Measurements from ENCODE around the gene TCEAL5.
"Not testable (repeated sequence)": the region's sequence is repeated elsewhere in the genome, so short reads cannot be mapped to it uniquely, and the experiment has no call there.

The TCEAL5 gene

GRCh38 chrX:103258275-103258674, 18.3 kb downstream of the TCEAL5 start:
- H3K27me3 ChIP-seq (ENCODE audit: insufficient read depth, low read length): peaks cover 12% of the 10 kb centered on the region; the same call in 1 of the 2 replicates
- H3K4me1 ChIP-seq (ENCODE audit: control insufficient read depth, insufficient read depth, low read length, unreplicated experiment): peaks cover 7% of the 10 kb centered on the region
- peaks cover 19% of the 10 kb centered on the region for H3K79me2 ChIP-seq (ENCODE audit: control insufficient read depth, insufficient read depth, low read length, unreplicated experiment)
- H3K4me3 ChIP-seq (ENCODE audit: low read depth, low read length): no peak overlapping the region
- H2AFZ ChIP-seq (ENCODE audit: low read length, unreplicated experiment): no peak overlapping the region
- H3K27ac ChIP-seq (ENCODE audit: low read depth, low read length): no peak overlapping the region
- peaks cover 2% of the 10 kb centered on the region for H3K36me3 ChIP-seq (ENCODE audit: insufficient read depth, low read length)

- Histone ChIP-seq H3K4me3 (ENCODE audit: low read depth, low read length) (no peak overlapping the region), H3K36me3 (ENCODE audit: insufficient read depth, low read length) (peaks cover 5% of the 10 kb centered on the region), H3K27ac (ENCODE audit: low read depth, low read length) (no peak overlapping the region), H3K4me1 (ENCODE audit: control insufficient read depth, insufficient read depth, low read length, unreplicated experiment) (peaks cover 13% of the 10 kb centered on the region), H2AFZ (ENCODE audit: low read length, unreplicated experiment) (no peak overlapping the region), H3K79me2 (ENCODE audit: control insufficient read depth, insufficient read depth, low read length, unreplicated experiment) (peaks cover 32% of the 10 kb centered on the region), H3K27me3 (ENCODE audit: insufficient read depth, low read length) (no peaks in the 10 kb centered on the region)
These were observed 19.9 kb downstream of the TCEAL5 start for GRCh38 chrX:103256651-103257050.

DNA sequence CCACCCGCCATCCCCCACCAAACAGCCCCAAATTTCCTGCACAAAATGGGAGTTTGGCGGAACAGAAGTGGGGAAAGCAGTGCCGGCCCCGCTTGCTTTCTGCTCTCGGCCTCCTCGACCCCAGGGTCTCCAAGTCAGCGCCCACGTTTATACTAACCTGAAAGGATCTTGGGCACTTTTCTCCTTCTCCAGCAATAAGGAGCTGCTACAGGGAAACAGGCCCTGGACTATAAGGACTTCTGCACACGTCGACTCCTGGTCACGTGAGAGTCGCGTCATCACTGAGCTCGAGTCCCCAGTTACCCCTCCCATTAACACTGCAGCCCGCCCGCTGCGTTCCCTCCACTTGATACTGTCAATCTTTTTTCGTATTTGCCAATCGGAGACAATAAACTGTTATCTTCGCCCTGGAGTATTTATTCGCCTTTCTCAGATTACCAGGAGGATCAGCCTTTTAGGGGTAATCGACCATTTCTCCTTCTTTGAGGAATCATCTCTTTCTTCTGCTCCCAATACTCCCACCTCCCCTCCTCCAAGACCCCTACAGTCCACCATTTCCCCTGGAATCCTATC, 21.5 kb downstream of the TCEAL5 start, which contains the start of gene TCEAL8:
Gene TCEAL8 (minus strand): TSS at position 235 of the 573 bp plus-strand sequence. CDS start 1,176 bp downstream, outside the sequence.
- H3K79me2 ChIP-seq (ENCODE audit: control insufficient read depth, insufficient read depth, low read length, unreplicated experiment): peaks cover 32% of the 10 kb centered on the region
- H3K36me3 ChIP-seq (ENCODE audit: insufficient read depth, low read length): peaks cover 5% of the 10 kb centered on the region
- no peaks in the 10 kb centered on the region for H3K27me3 ChIP-seq (ENCODE audit: insufficient read depth, low read length)
- H2AFZ ChIP-seq (ENCODE audit: low read length, unreplicated experiment): peak within 1 kb of the TSS; percentile 85
- peak within 1 kb of the TSS; percentile 78 for H3K27ac ChIP-seq (ENCODE audit: low read depth, low read length)
- peaks cover 13% of the 10 kb centered on the region for H3K4me1 ChIP-seq (ENCODE audit: control insufficient read depth, insufficient read depth, low read length, unreplicated experiment)
- peak within 1 kb of the TSS; percentile 92 for H3K4me3 ChIP-seq (ENCODE audit: low read depth, low read length)

- Histone ChIP-seq H3K36me3 (ENCODE audit: insufficient read depth, low read length) (peaks cover 5% of the 10 kb centered on the region), H3K4me1 (ENCODE audit: control insufficient read depth, insufficient read depth, low read length, unreplicated experiment) (peaks cover 13% of the 10 kb centered on the region), H2AFZ (ENCODE audit: low read length, unreplicated experiment) (peak overlapping the region; percentile 50), H3K4me3 (ENCODE audit: low read depth, low read length) (peak overlapping the region; percentile 92), H3K79me2 (ENCODE audit: control insufficient read depth, insufficient read depth, low read length, unreplicated experiment) (peaks cover 32% of the 10 kb centered on the region), H3K27ac (ENCODE audit: low read depth, low read length) (peak overlapping the region; percentile 78), H3K27me3 (ENCODE audit: insufficient read depth, low read length) (no peaks in the 10 kb centered on the region)
These were observed 22.3 kb downstream of the TCEAL5 start for GRCh38 chrX:103254171-103254824.

DNA sequence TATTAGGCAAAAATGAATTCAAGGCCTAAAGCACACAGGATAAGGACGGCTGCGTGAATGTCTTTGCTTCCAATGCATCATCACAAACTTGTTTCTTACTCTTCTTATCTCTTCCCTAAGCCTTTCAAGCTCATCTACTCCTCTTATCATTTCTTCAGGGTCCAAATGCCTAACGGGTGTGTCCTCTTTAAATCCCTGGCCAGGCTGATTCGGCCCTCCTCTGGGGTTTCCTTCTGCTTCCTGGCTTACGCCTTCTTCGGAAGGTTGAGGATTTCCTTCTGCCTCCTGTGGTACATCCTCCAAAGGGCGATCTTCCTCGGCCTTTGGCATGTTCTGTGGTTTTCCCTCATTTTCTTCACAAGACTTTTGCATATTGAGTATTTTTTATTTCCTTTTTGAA, 22.9 kb downstream of the TCEAL5 start:
- H2AFZ ChIP-seq (ENCODE audit: low read length, unreplicated experiment): no peak overlapping the region
- H3K79me2 ChIP-seq (ENCODE audit: control insufficient read depth, insufficient read depth, low read length, unreplicated experiment): peaks cover 32% of the 10 kb centered on the region

DNA sequence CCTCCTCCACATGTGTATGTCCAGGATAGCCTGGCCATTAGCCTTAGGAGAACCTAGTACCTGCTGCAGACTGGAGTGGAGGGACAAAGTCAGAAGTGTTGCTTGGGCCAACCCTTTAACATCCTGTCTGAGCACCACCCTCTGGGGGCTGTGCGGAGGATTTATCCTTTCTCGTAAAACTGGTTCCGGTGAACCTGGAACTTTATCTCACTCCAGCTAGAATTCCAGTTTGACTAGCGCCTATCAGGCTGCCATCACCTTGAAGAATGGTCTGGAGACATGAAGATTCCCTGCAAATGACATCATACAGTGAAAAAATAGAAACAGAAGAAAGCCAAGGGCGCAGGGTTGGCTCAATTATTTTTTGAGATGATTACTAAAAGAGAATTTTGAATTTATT, 25.6 kb downstream of the TCEAL5 start:
- Histone ChIP-seq H3K27ac (ENCODE audit: low read depth, low read length) (no peak overlapping the region), H3K27me3 (ENCODE audit: insufficient read depth, low read length) (no peaks in the 10 kb centered on the region), H3K4me3 (ENCODE audit: low read depth, low read length) (no peak overlapping the region), H3K4me1 (ENCODE audit: control insufficient read depth, insufficient read depth, low read length, unreplicated experiment) (peaks cover 13% of the 10 kb centered on the region), H3K36me3 (ENCODE audit: insufficient read depth, low read length) (peaks cover 5% of the 10 kb centered on the region), H2AFZ (ENCODE audit: low read length, unreplicated experiment) (no peak overlapping the region), H3K79me2 (ENCODE audit: control insufficient read depth, insufficient read depth, low read length, unreplicated experiment) (peaks cover 32% of the 10 kb centered on the region)

More for the DNA sequence above, 22.9 kb downstream of the TCEAL5 start:
- Histone ChIP-seq H3K4me1 (ENCODE audit: control insufficient read depth, insufficient read depth, low read length, unreplicated experiment) (peaks cover 13% of the 10 kb centered on the region), H3K27ac (ENCODE audit: low read depth, low read length) (peak overlapping the region; percentile 78), H3K36me3 (ENCODE audit: insufficient read depth, low read length) (peaks cover 5% of the 10 kb centered on the region), H3K27me3 (ENCODE audit: insufficient read depth, low read length) (no peaks in the 10 kb centered on the region), H3K4me3 (ENCODE audit: low read depth, low read length) (peak overlapping the region; percentile 92)

- Histone ChIP-seq H3K4me3 (ENCODE audit: low read depth, low read length) (no peak overlapping the region), H3K36me3 (ENCODE audit: insufficient read depth, low read length) (peaks cover 5% of the 10 kb centered on the region), H3K4me1 (ENCODE audit: control insufficient read depth, insufficient read depth, low read length, unreplicated experiment) (peaks cover 9% of the 10 kb centered on the region), H2AFZ (ENCODE audit: low read length, unreplicated experiment) (no peak overlapping the region), H3K27ac (ENCODE audit: low read depth, low read length) (no peak overlapping the region), H3K27me3 (ENCODE audit: insufficient read depth, low read length) (no peaks in the 10 kb centered on the region), H3K79me2 (ENCODE audit: control insufficient read depth, insufficient read depth, low read length, unreplicated experiment) (peaks cover 28% of the 10 kb centered on the region)
These were observed 26.7 kb downstream of the TCEAL5 start for GRCh38 chrX:103249805-103250204.

GRCh38 chrX:103248553-103248952, 28.0 kb downstream of the TCEAL5 start:
- H3K4me1 ChIP-seq (ENCODE audit: control insufficient read depth, insufficient read depth, low read length, unreplicated experiment): peaks cover 9% of the 10 kb centered on the region
- H3K79me2 ChIP-seq (ENCODE audit: control insufficient read depth, insufficient read depth, low read length, unreplicated experiment): peaks cover 16% of the 10 kb centered on the region
- H2AFZ ChIP-seq (ENCODE audit: low read length, unreplicated experiment): no peak overlapping the region

DNA sequence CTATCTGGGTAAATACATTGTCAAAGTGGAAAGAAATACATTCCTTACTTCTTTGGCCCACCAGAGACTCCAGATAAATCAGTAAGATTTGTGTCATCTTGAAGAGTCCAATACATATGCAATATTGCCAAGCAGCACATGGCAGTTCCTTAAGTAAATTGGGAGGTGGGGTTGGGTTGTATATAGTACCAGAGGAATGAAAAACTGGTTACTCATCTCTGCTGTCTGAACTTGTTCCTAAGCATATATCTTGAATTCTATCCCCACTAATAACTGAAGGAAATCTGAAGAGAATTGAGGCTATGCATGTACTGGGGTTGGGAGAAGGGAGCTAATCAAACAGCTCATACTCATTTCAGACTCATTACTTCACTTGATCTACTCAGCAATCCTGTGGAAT, 36.4 kb downstream of the TCEAL5 start:
- Histone ChIP-seq H3K36me3 (ENCODE audit: insufficient read depth, low read length) (no peaks in the 10 kb centered on the region), H3K27me3 (ENCODE audit: insufficient read depth, low read length) (no peaks in the 10 kb centered on the region), H3K4me1 (ENCODE audit: control insufficient read depth, insufficient read depth, low read length, unreplicated experiment) (no peaks in the 10 kb centered on the region), H2AFZ (ENCODE audit: low read length, unreplicated experiment) (no peak overlapping the region), H3K27ac (ENCODE audit: low read depth, low read length) (no peak overlapping the region), H3K79me2 (ENCODE audit: control insufficient read depth, insufficient read depth, low read length, unreplicated experiment) (no peaks in the 10 kb centered on the region), H3K4me3 (ENCODE audit: low read depth, low read length) (no peak overlapping the region)

More at GRCh38 chrX:103248553-103248952, 28.0 kb downstream of the TCEAL5 start:
- Histone ChIP-seq H3K36me3 (ENCODE audit: insufficient read depth, low read length) (peaks cover 5% of the 10 kb centered on the region), H3K4me3 (ENCODE audit: low read depth, low read length) (no peak overlapping the region), H3K27me3 (ENCODE audit: insufficient read depth, low read length) (no peaks in the 10 kb centered on the region), H3K27ac (ENCODE audit: low read depth, low read length) (no peak overlapping the region)

GRCh38 chrX:103236296-103236695, 40.3 kb downstream of the TCEAL5 start:
- Histone ChIP-seq H3K36me3 (ENCODE audit: insufficient read depth, low read length) (no peaks in the 10 kb centered on the region), H3K4me1 (ENCODE audit: control insufficient read depth, insufficient read depth, low read length, unreplicated experiment) (no peaks in the 10 kb centered on the region), H2AFZ (ENCODE audit: low read length, unreplicated experiment) (no peak overlapping the region), H3K27me3 (ENCODE audit: insufficient read depth, low read length) (no peaks in the 10 kb centered on the region), H3K4me3 (ENCODE audit: low read depth, low read length) (no peak overlapping the region), H3K27ac (ENCODE audit: low read depth, low read length) (no peak overlapping the region), H3K79me2 (ENCODE audit: control insufficient read depth, insufficient read depth, low read length, unreplicated experiment) (no peaks in the 10 kb centered on the region)

DNA sequence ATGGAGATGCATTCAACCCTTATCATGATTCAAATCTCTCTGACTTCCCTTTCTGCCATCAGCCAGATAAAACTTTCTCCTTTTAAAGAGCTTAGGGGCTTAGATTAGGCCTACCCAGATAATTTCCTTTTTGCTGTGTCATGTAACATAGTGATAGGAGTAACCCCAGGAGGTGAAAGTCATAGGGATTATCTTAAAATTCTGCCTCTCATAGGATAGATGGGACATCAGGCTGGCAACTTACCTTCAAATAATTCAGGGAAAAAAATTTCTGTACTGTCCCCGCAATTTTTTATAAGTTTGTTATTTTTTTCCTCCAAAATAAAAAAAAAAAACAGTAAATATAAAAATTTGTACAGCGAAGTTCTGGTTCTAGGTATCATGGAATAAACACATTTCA, 40.9 kb downstream of the TCEAL5 start:
- not testable (repeated sequence) for H3K4me1 ChIP-seq (ENCODE audit: control insufficient read depth, insufficient read depth, low read length, unreplicated experiment); H3K79me2 ChIP-seq (ENCODE audit: control insufficient read depth, insufficient read depth, low read length, unreplicated experiment); H3K4me3 ChIP-seq (ENCODE audit: low read depth, low read length); H3K36me3 ChIP-seq (ENCODE audit: insufficient read depth, low read length); H2AFZ ChIP-seq (ENCODE audit: low read length, unreplicated experiment); H3K27ac ChIP-seq (ENCODE audit: low read depth, low read length); H3K27me3 ChIP-seq (ENCODE audit: insufficient read depth, low read length)
